Ovary (tissue), 9 donors: ENCODE measurements around the gene U2SURP. TPM values are rescaled to one million over a fixed set of nuclear protein-coding genes. Genes with fewer than 3 reads are reported as not detected.
"Not testable (repeated sequence)": the region's sequence is repeated elsewhere in the genome, so short reads cannot be mapped to it uniquely, and the experiment has no call there.

ENCODE experiments used
- DNase-seq, 5 donors: peaks; one replicate each; pipeline ENCODE4 v3.0.0-alpha.2; 2019 to 2020
- H3K27ac ChIP-seq, 2 donors: fragments of 200-600 bp; one replicate each; pipeline versions ENCODE4 v1.5.1 to v1.8.0; 2019 to 2022
- H3K27me3 ChIP-seq: fragments of 200-600 bp; one replicate; pipeline ENCODE4 v1.8.0; 2022
- H3K36me3 ChIP-seq: fragments of 200-600 bp; sonication (generic); one replicate; pipeline ENCODE4 v1.5.1; 2019
- H3K4me1 ChIP-seq: one replicate; pipeline ENCODE4 v1.8.1; 2013; ENCODE audit warnings: mild to moderate bottlenecking, moderate library complexity; ENCODE audit not compliant: insufficient read depth
- H3K4me3 ChIP-seq: fragments of 200-600 bp; sonication (generic); one replicate; pipeline ENCODE4 v1.5.1; 2017
- H3K9me3 ChIP-seq, 2 donors: fragments of 200-600 bp in 1 of 2; sonication (generic) in 1 of 2; one replicate each; pipeline versions ENCODE4 v1.5.1 to v1.8.1; 2013 to 2019; ENCODE audit warnings: mild to moderate bottlenecking in 1 of 2, moderate library complexity in 1 of 2
- CTCF ChIP-seq, 3 donors: fragments of 450-650 bp in 2 of 3; fragments of 200-600 bp in 1 of 3; IDR thresholded peaks; one replicate each; pipeline versions ENCODE4 v1.5.1 to v1.8.0; 2016 to 2022; ENCODE audit warnings: antibody characterized with exemption in 3 of 3, mild to moderate bottlenecking in 1 of 3
- EP300 ChIP-seq: sonication (generic); formaldehyde crosslinking; IDR thresholded peaks from one replicate; pipeline ENCODE4 v1.6.1; 2017; ENCODE audit warnings: antibody characterized with exemption
- POLR2A ChIP-seq: fragments of 450-650 bp; IDR thresholded peaks from one replicate; pipeline ENCODE4 v1.6.1; 2017; ENCODE audit warnings: antibody characterized with exemption, mild to moderate bottlenecking, moderate library complexity
- WGBS, 3 donors: extraction: QIAGEN DNeasy Blood & Tissue Kit in 1 of 3; methylation state at CpG; one replicate each; pipeline versions ENCODE4 v1.1.5 to v1.1.7; 2013 to 2017; 5-methylcytosine and 5-hydroxymethylcytosine counted together
- intact Hi-C, 4 donors: fragments of 100-400 bp; cut with DNase I; formaldehyde crosslinking; loops; one replicate each; pipeline versions ENCODE4 v1.11.0 to v1.15.1; 2022 to 2023
- polyA plus RNA-seq, 2 donors: library from polyadenylated mRNA; stranded (reverse); fragments of 200-250 nt in 1 of 2; fragments of 350-450 nt in 1 of 2; fragmentation: Illumina TruSeq in 1 of 2; extraction: RNeasy Lipid Tissue Mini Kit (QIAGEN cat#74804) in 1 of 2; gene quantifications; one replicate each; pipeline ENCODE4 v1.2.3, GENCODE V29; 2013 to 2014
- total RNA-seq, 7 donors: library from RNA; depleted of rRNA in 2 of 7; stranded (reverse); fragments of >200 nt in 2 of 7; fragmentation: NEBNext Ultra II Directional in 3 of 7; extraction: Animal tissue kit (Norgen Biotek cat#: 25700) in 3 of 7; gene quantifications; one replicate each; pipeline versions ENCODE4 v1.1.0 to v1.2.4, GENCODE V29; 2016 to 2023
- donor health status: DM: no; HTN: no; CAD: no; lungs with moderate emphysema.
- donor health status: DM: no; HTN: no; CAD: no.
- donor health status: Bipolar disorder and iron deficiency.
- donor health status: DM: yes; HTN: yes; CAD: no.
- donor health status: DM: no; HTN: no; CAD: no.
- donor health status: DM: yes; HTN: yes; CAD: no.

U2SURP gene
- total and polyA plus RNA-seq, 9 donors: 32.3 to 117 (median 92.5) TPM

GRCh38 chr3:143071776-143072175, 70.4 kb downstream of the U2SURP start:
- Histone ChIP-seq H3K36me3 (no peaks in the 10 kb centered on the region), H3K4me1 (no peaks in the 10 kb centered on the region), H3K9me3 (no peaks in the 10 kb centered on the region), H3K27me3 (no peaks in the 10 kb centered on the region), H3K27ac (no peak overlapping the region), H3K4me3 (no peak overlapping the region)
- DNase-seq: no peak
- no peak for TF ChIP-seq CTCF (IDR thresholded peaks at IDR 0.05)
- no peak for TF ChIP-seq EP300
- no peak for TF ChIP-seq POLR2A
- 92% methylated on average over 6 of the region's 6 CpGs for WGBS, 3 donors
- intact Hi-C loops: no loop called here

GRCh38 chr3:143072298-143073020, 71.1 kb downstream of the U2SURP start:
- H3K9me3 ChIP-seq, H3K36me3 ChIP-seq, H3K27me3 ChIP-seq, H3K4me3 ChIP-seq, H3K4me1 ChIP-seq, DNase-seq, intact Hi-C loops, H3K27ac ChIP-seq: not testable (repeated sequence)
- 92 to 94% (median 93%) methylated on average over 12 of the region's 12 CpGs for WGBS, 3 donors

GRCh38 chr3:143073541-143073940, 72.2 kb downstream of the U2SURP start:
- H3K4me3 ChIP-seq, H3K36me3 ChIP-seq, H3K27me3 ChIP-seq, intact Hi-C loops, H3K27ac ChIP-seq, DNase-seq, H3K9me3 ChIP-seq, H3K4me1 ChIP-seq: not testable (repeated sequence)
- WGBS, 3 donors: 90 to 93% (median 91%) methylated on average over 13 to 15 of the region's 15 CpGs

- DNase-seq, intact Hi-C loops, H3K4me1 ChIP-seq, H3K9me3 ChIP-seq, H3K36me3 ChIP-seq, H3K4me3 ChIP-seq, H3K27me3 ChIP-seq, H3K27ac ChIP-seq: not testable (repeated sequence)
- WGBS, 3 donors: 84 to 86% (median 86%) methylated on average over 5 of the region's 5 CpGs
These were observed 72.6 kb downstream of the U2SURP start for GRCh38 chr3:143073983-143074382.

GRCh38 chr3:143078883-143079282, 77.5 kb downstream of the U2SURP start:
- Histone ChIP-seq H3K4me3 (no peak overlapping the region), H3K4me1 (no peaks in the 10 kb centered on the region), H3K27me3 (no peaks in the 10 kb centered on the region), H3K9me3 (no peaks in the 10 kb centered on the region), H3K27ac (no peak overlapping the region), H3K36me3 (no peaks in the 10 kb centered on the region)
- DNase-seq: no peak
- intact Hi-C loops: no loop called here
- TF ChIP-seq CTCF (IDR thresholded peaks at IDR 0.05): no peak
- TF ChIP-seq EP300: no peak
- WGBS, 3 donors: 84 to 90% (median 89%) methylated on average over 4 of the region's 4 CpGs

GRCh38 chr3:143080196-143080595, 78.8 kb downstream of the U2SURP start:
- intact Hi-C loops: no loop called here
- TF ChIP-seq POLR2A (no peak), CTCF (IDR thresholded peaks at IDR 0.05) (no peak), EP300 (no peak)
- no peak for DNase-seq
- Histone ChIP-seq H3K27me3 (no peaks in the 10 kb centered on the region), H3K36me3 (no peaks in the 10 kb centered on the region), H3K27ac (no peak overlapping the region), H3K4me1 (no peaks in the 10 kb centered on the region), H3K9me3 (no peaks in the 10 kb centered on the region), H3K4me3 (no peak overlapping the region)
- WGBS, 3 donors: 87 to 91% (median 89%) methylated on average over 5 of the region's 5 CpGs
